GM12865 (cell line): ENCODE results near the gene GAS2L3.
"Not testable (repeated sequence)": the region's sequence is repeated elsewhere in the genome, so short reads cannot be mapped to it uniquely, and the experiment has no call there.

ENCODE experiments used
- DNase-seq: peaks from one replicate; pipeline ENCODE4 v3.0.0; 2010; ENCODE audit warnings: low read depth
- H3K4me3 ChIP-seq: 2 replicates; pipeline ENCODE4 v1.5.1; 2011; ENCODE audit warnings: mild to moderate bottlenecking, low read depth, low read length, control low read depth
- CTCF ChIP-seq: IDR thresholded peaks from 2 replicates; pipeline ENCODE4 v1.5.1; 2011; ENCODE audit warnings: low read length, control low read depth, low read depth, inconsistent platforms; ENCODE audit not compliant: insufficient read depth; ENCODE audit errors: missing control alignments

GAS2L3 gene

GRCh38 chr12:100632445-100632892 lies 59.0 kb downstream of the GAS2L3 start:
- TF ChIP-seq CTCF = no peak
- no peak overlapping the region for H3K4me3 ChIP-seq
- no peak for DNase-seq

- not testable (repeated sequence) for H3K4me3 ChIP-seq, DNase-seq
These were observed 59.8 kb downstream of the GAS2L3 start for GRCh38 chr12:100633082-100633785.

- DNase-seq = no peak
- no peak for TF ChIP-seq CTCF
- H3K4me3 ChIP-seq = no peak overlapping the region
These were observed 69.8 kb downstream of the GAS2L3 start for GRCh38 chr12:100643246-100643645.

- DNase-seq = no peak
These were observed 73.4 kb downstream of the GAS2L3 start for GRCh38 chr12:100646896-100647295.

GRCh38 chr12:100651108-100651507 lies 77.6 kb downstream of the GAS2L3 start:
- DNase-seq = no peak
- H3K4me3 ChIP-seq = no peak overlapping the region
- no peak for TF ChIP-seq CTCF

More at GRCh38 chr12:100646896-100647295, 73.4 kb downstream of the GAS2L3 start:
- no peak for TF ChIP-seq CTCF
- H3K4me3 ChIP-seq = no peak overlapping the region

- no peak for TF ChIP-seq CTCF
- DNase-seq = no peak
- H3K4me3 ChIP-seq = no peak overlapping the region
These were observed 78.2 kb downstream of the GAS2L3 start for GRCh38 chr12:100651694-100652093.

- no peak for TF ChIP-seq CTCF
- no peak for DNase-seq
- no peak overlapping the region for H3K4me3 ChIP-seq
These were observed 79.0 kb downstream of the GAS2L3 start for GRCh38 chr12:100652488-100652887.
